Measurements from ENCODE around the gene ZNF629.

DNA sequence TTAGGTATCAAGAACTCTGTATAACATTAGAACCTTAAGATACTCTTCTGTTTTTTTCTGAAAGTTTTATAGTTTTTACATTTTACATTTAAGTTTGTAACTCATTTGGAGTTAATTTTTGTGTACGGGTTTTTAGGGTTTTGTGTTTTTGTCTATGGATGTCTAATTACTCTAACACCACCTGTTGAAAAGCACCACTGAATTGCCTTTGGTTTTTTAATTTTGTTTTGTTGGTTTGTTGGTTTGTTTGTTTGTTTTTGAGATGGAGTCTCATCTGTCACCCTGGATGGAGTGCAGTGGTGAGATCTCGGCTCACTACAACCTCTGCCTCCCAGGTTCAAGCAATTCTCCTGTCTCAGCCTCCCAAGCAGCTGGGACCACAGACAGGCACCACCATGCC is 29.8 kb upstream of the ZNF629 start:
- TF ChIP-seq POLR2A (IDR thresholded peaks at IDR 0.05) (no peak), POLR2AphosphoS5 (IDR thresholded peaks at IDR 0.05) (no peak)
- TF ChIP-seq, protein P1, sequence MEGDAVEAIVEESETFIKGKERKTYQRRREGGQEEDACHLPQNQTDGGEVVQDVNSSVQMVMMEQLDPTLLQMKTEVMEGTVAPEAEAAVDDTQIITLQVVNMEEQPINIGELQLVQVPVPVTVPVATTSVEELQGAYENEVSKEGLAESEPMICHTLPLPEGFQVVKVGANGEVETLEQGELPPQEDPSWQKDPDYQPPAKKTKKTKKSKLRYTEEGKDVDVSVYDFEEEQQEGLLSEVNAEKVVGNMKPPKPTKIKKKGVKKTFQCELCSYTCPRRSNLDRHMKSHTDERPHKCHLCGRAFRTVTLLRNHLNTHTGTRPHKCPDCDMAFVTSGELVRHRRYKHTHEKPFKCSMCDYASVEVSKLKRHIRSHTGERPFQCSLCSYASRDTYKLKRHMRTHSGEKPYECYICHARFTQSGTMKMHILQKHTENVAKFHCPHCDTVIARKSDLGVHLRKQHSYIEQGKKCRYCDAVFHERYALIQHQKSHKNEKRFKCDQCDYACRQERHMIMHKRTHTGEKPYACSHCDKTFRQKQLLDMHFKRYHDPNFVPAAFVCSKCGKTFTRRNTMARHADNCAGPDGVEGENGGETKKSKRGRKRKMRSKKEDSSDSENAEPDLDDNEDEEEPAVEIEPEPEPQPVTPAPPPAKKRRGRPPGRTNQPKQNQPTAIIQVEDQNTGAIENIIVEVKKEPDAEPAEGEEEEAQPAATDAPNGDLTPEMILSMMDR (IDR thresholded peaks at IDR 0.05 in 8 of 11, conservative IDR thresholded peaks at IDR 0.05 in 3 of 11) = no peak
